Neural cell (in vitro differentiated cells): ENCODE data around the gene MOG.

Experiments used
- EZH2 ChIP-seq: fragments of 200-600, 300-800 bp; shearing (Covaris generic), sonication (generic); IDR thresholded peaks from 2 replicates; pipeline ENCODE4 v1.6.1; 2014; ENCODE audit warnings: antibody characterized with exemption, low read length, borderline replicate concordance, mild to moderate bottlenecking; ENCODE audit not compliant: insufficient read depth, poor library complexity, severe bottlenecking
- POLR2AphosphoS5 ChIP-seq: IDR thresholded peaks from 2 replicates; pipeline ENCODE4 v1.6.1; 2012
- SMC3 ChIP-seq: fragments of 450-650 bp; conservative IDR thresholded peaks from 2 replicates; pipeline ENCODE4 v1.6.1; 2014; ENCODE audit warnings: antibody characterized with exemption, mild to moderate bottlenecking, moderate library complexity; ENCODE audit not compliant: poor library complexity
- TAF1 ChIP-seq: IDR thresholded peaks from 2 replicates; pipeline ENCODE4 v1.6.1; 2012; ENCODE audit warnings: low read depth
- TF ChIP-seq, protein P1 (sequence below): fragments of 450-650 bp; IDR thresholded peaks from 2 replicates; pipeline ENCODE4 v1.5.1; 2014; ENCODE audit warnings: antibody characterized with exemption, mild to moderate bottlenecking, moderate library complexity; ENCODE audit not compliant: poor library complexity, severe bottlenecking

DNA sequence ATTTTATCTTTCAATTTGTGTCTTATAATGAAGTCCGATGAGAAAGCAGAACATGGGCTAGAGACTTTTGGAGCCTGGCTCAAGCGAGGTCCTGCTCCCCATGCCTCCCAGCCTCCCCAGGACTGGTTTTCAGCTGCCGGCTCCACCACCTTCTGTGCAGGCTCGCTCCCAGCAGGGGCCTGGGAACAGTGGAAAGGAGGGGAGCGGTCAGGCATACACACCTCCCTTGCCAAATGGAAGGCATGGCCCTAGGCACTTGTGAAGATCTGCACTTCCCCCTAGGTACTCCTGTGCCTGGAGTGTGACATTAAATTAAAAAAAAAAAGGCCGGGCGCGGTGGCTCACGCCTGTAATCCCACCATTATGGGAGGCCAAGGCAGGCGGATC lies 4.7 kb upstream of the MOG start:
- TF ChIP-seq, protein P1, sequence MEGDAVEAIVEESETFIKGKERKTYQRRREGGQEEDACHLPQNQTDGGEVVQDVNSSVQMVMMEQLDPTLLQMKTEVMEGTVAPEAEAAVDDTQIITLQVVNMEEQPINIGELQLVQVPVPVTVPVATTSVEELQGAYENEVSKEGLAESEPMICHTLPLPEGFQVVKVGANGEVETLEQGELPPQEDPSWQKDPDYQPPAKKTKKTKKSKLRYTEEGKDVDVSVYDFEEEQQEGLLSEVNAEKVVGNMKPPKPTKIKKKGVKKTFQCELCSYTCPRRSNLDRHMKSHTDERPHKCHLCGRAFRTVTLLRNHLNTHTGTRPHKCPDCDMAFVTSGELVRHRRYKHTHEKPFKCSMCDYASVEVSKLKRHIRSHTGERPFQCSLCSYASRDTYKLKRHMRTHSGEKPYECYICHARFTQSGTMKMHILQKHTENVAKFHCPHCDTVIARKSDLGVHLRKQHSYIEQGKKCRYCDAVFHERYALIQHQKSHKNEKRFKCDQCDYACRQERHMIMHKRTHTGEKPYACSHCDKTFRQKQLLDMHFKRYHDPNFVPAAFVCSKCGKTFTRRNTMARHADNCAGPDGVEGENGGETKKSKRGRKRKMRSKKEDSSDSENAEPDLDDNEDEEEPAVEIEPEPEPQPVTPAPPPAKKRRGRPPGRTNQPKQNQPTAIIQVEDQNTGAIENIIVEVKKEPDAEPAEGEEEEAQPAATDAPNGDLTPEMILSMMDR = no peak
- TF ChIP-seq EZH2 = no peak
- TF ChIP-seq TAF1 = no peak
- TF ChIP-seq SMC3 = no peak
- no peak for TF ChIP-seq POLR2AphosphoS5
